Heart right ventricle (tissue), 16 donors: ENCODE results near the gene C8G. TPM values are rescaled to one million over a fixed set of nuclear protein-coding genes. Genes with fewer than 3 reads are reported as not detected.

Source experiments
- ATAC-seq, 8 donors: fragments of 200-7000 bp; cut with Tn5 transposase; one replicate each; pipeline ENCODE4 v1.9.1; 2020; ENCODE audit warnings: mild to moderate bottlenecking in 8 of 8, moderate library complexity in 8 of 8, moderate number of reproducible peaks in 1 of 8
- DNase-seq, 2 donors: peaks; one replicate each; pipeline ENCODE4 v3.0.0-alpha.2; 2020
- H3K27ac ChIP-seq, 10 donors: fragments of 200-600 bp; sonication (generic) in 2 of 10; one replicate each; pipeline versions ENCODE4 v1.5.0 to v1.8.0; 2020 to 2022; ENCODE audit warnings: mild to moderate bottlenecking in 3 of 10
- H3K27me3 ChIP-seq, 7 donors: fragments of 200-600 bp; one replicate each; pipeline ENCODE4 v1.8.0; 2021 to 2022; ENCODE audit warnings: mild to moderate bottlenecking in 2 of 7
- H3K36me3 ChIP-seq, 9 donors: fragments of 200-600 bp; sonication (generic) in 1 of 9; one replicate each; pipeline versions ENCODE4 v1.5.0 to v1.8.0; 2020 to 2022; ENCODE audit warnings: mild to moderate bottlenecking in 2 of 9
- H3K4me1 ChIP-seq, 9 donors: fragments of 200-600 bp; sonication (generic) in 1 of 9; one replicate each; pipeline versions ENCODE4 v1.5.0 to v1.8.0; 2020 to 2022; ENCODE audit warnings: mild to moderate bottlenecking in 4 of 9
- H3K4me3 ChIP-seq, 10 donors: fragments of 200-600 bp; sonication (generic) in 2 of 10; one replicate each; pipeline versions ENCODE4 v1.5.0 to v1.8.0; 2020 to 2022; ENCODE audit warnings: mild to moderate bottlenecking in 7 of 10, moderate library complexity in 2 of 10
- H3K9me3 ChIP-seq, 11 donors: fragments of 200-600 bp in 10 of 11; sonication (generic) in 2 of 11; one replicate each; pipeline versions ENCODE4 v1.5.0 to v1.8.0; 2013 to 2022; ENCODE audit warnings: mild to moderate bottlenecking in 2 of 11, control low read depth in 1 of 11, moderate library complexity in 1 of 11
- CTCF ChIP-seq, 9 donors: fragments of 200-600 bp; sonication (generic) in 2 of 9; IDR thresholded peaks; one replicate each; pipeline versions ENCODE4 v1.5.0 to v1.8.0; 2021 to 2022; ENCODE audit warnings: antibody characterized with exemption in 9 of 9, mild to moderate bottlenecking in 5 of 9, moderate library complexity in 1 of 9
- WGBS, 2 donors: extraction: QIAGEN DNeasy Blood & Tissue Kit; methylation state at CpG; one replicate each; pipeline ENCODE4 v1.1.7; 2013; ENCODE audit warnings: inconsistent platforms in 1 of 2; 5-methylcytosine and 5-hydroxymethylcytosine counted together
- intact Hi-C, 10 donors: fragments of 100-400 bp; cut with DNase I; formaldehyde crosslinking; loops; one replicate each; pipeline versions ENCODE4 v1.11.1 to v1.14.2; 2022
- polyA plus RNA-seq, 2 donors: library from polyadenylated mRNA; stranded (reverse); fragments of 200-250 nt; gene quantifications; one replicate each; pipeline ENCODE4 v1.2.3, GENCODE V29; 2013
- total RNA-seq, 10 donors: library from RNA; stranded (reverse); fragmentation: NEBNext Ultra II Directional in 3 of 10; extraction: Animal tissue kit (Norgen Biotek cat#: 25700) in 3 of 10; gene quantifications; one replicate each; pipeline versions ENCODE4 v1.2.1 to v1.2.4, GENCODE V29; 2021 to 2023
- donor health status: Arrhythmogenic right ventricular cardiomyopathy.
- donor health status: ischemic (EF 13 %, LVEDD 7.1; RV severe dilation, severe dysfunction).
- donor health status: healthy with polysubstance abuse.
- donor health status: DM: no; HTN: yes; CAD: no.
- donor health status: DM: no; HTN: no; CAD: no.
- donor health status: ischemic (EF 25% LVEDD 6.9; RV normal size, moderate dysfunction).
- donor health status: ischemic (EF 25% LVEDD 5.7; RV mildly dilated, moderate dysfunction).
- donor health status: healthy.
- donor health status: DM: yes; HTN: yes; CAD: no.
- donor health status: Ischemic cardiomyopathy.
- donor health status: ischemic (EF 35%, LVEDD 5.7; RV mildly dilated, moderate dysfunction).
- donor health status: nonischemic (EF 11% LVEDD 7.7; RV severe dilation, severe dysfunction).
- donor health status: DM: yes; HTN: yes; CAD: no.
- donor health status: PGD.
- donor health status: ischemic (EF 29% LVEDD 5.4; RV normal size, mild dysfunction).
- donor health status: nonischemic (EF 23%, LVEDD 6.1; RV moderate dilation, normal function).

C8G gene
- total and polyA plus RNA-seq, 12 donors, result 1.2 to 10.0 (median 2.2) TPM

- WGBS, 2 donors, result 89 to 93% methylated on average over 30 of the region's 30 CpGs
- no peak overlapping the region for H3K4me3 ChIP-seq
- no peaks in the 10 kb centered on the region for H3K9me3 ChIP-seq
- no peak for TF ChIP-seq CTCF (IDR thresholded peaks at IDR 0.05)
- intact Hi-C loops, result loop anchor here (2.0 to 5.0 kb wide), 13 partner anchors 37 to 158 kb away; partner anchors contain the start of genes PAXX (in 4 of the 10), FUT7 (in 3 of the 10), TMEM141 (in 2 of the 10) and AJM1 (in 1 of the 10)
- H3K27ac ChIP-seq, result no peak overlapping the region
- peaks cover 10 to 28% (median 23%) of the 10 kb centered on the region in 9 donors for H3K36me3 ChIP-seq
- DNase-seq (peak in 1 of 2 donors; percentile 39), ATAC-seq (no peak)
- no peaks in the 10 kb centered on the region for H3K27me3 ChIP-seq
- H3K4me1 ChIP-seq, result peaks cover 30 to 72% (median 42%) of the 10 kb centered on the region in 9 donors
These were observed 537 bp downstream of the C8G start for GRCh38 chr9:136945333-136946227.

GRCh38 chr9:136946228-136947027 is 1.4 kb downstream of the C8G start:
- WGBS, 2 donors, result 83% methylated on average over 27 of the region's 27 CpGs
- ATAC-seq, result no peak
- no peaks in the 10 kb centered on the region for H3K9me3 ChIP-seq
- peak in 1 of 2 donors; percentile 27 for DNase-seq
- intact Hi-C loops, result loop anchor here (2.0 to 5.0 kb wide), 9 partner anchors 36 to 159 kb away; partner anchors contain the start of genes PAXX (in 4 of the 10), FUT7 (in 3 of the 10), CLIC3 (in 1 of the 10) and LCNL1 (in 1 of the 10)
- H3K36me3 ChIP-seq, result peaks cover 4 to 20% (median 15%) of the 10 kb centered on the region in 9 donors
- no peak for TF ChIP-seq CTCF (IDR thresholded peaks at IDR 0.05)
- no peak overlapping the region for H3K4me3 ChIP-seq
- H3K27me3 ChIP-seq, result no peaks in the 10 kb centered on the region
- peaks cover 32 to 73% (median 40%) of the 10 kb centered on the region in 9 donors for H3K4me1 ChIP-seq
- H3K27ac ChIP-seq, result peak overlapping the region in 2 of 10 donors; percentile 35 to 95

GRCh38 chr9:136947028-136947891 is 2.2 kb downstream of the C8G start:
- Histone ChIP-seq H3K9me3 (no peaks in the 10 kb centered on the region), H3K4me1 (peaks cover 30 to 73% (median 40%) of the 10 kb centered on the region in 9 donors), H3K4me3 (no peak overlapping the region), H3K27ac (peak overlapping the region in 7 of 10 donors; percentile 35 to 97 (median 93)), H3K27me3 (no peaks in the 10 kb centered on the region), H3K36me3 (peaks cover 0 to 11% (median 7%) of the 10 kb centered on the region in 9 donors)
- TF ChIP-seq CTCF (IDR thresholded peaks at IDR 0.05), result no peak
- DNase-seq (peak in 1 of 2 donors; percentile 26), ATAC-seq (no peak)
- intact Hi-C loops, result loop anchor here (2.0 to 5.0 kb wide), 9 partner anchors 35 to 160 kb away; partner anchors contain the start of genes PAXX (in 4 of the 10), FUT7 (in 3 of the 10), CLIC3 (in 1 of the 10) and LCNL1 (in 1 of the 10)
- WGBS, 2 donors, result 52 to 66% methylated on average over 26 of the region's 26 CpGs
